Rectal smooth muscle tissue (tissue), 1 donor: Measurements from ENCODE around the gene ZNF277.

ENCODE experiments used
- H3K27ac ChIP-seq: one replicate; pipeline ENCODE4 v1.7.0; 2013; ENCODE audit warnings: low read depth, low read length, inconsistent platforms
- H3K27me3 ChIP-seq: one replicate; pipeline ENCODE4 v1.7.0; 2013; ENCODE audit warnings: low read length; ENCODE audit not compliant: control insufficient read depth, insufficient read depth
- H3K36me3 ChIP-seq: one replicate; pipeline ENCODE4 v1.7.0; 2013; ENCODE audit warnings: low read length; ENCODE audit not compliant: control insufficient read depth, insufficient read depth
- H3K4me1 ChIP-seq: one replicate; pipeline ENCODE4 v1.7.0; 2013; ENCODE audit warnings: low read length; ENCODE audit not compliant: control insufficient read depth, insufficient read depth
- H3K4me3 ChIP-seq: one replicate; pipeline ENCODE4 v1.7.0; 2013; ENCODE audit warnings: low read length
- H3K9ac ChIP-seq: one replicate; pipeline ENCODE4 v1.7.0; 2013; ENCODE audit warnings: low read length

ZNF277 gene

GRCh38 chr7:112360681-112361080, 154.2 kb downstream of the ZNF277 start:
- Histone ChIP-seq H3K36me3 (no peaks in the 10 kb centered on the region), H3K27ac (no peak overlapping the region), H3K4me3 (no peak overlapping the region)

GRCh38 chr7:112361154-112361553, 154.7 kb downstream of the ZNF277 start:
- Histone ChIP-seq H3K27me3 (no peaks in the 10 kb centered on the region), H3K27ac (no peak overlapping the region), H3K36me3 (no peaks in the 10 kb centered on the region), H3K4me3 (no peak overlapping the region), H3K4me1 (no peaks in the 10 kb centered on the region), H3K9ac (no peak overlapping the region)

More at GRCh38 chr7:112360681-112361080, 154.2 kb downstream of the ZNF277 start:
- Histone ChIP-seq H3K9ac (no peak overlapping the region), H3K27me3 (no peaks in the 10 kb centered on the region), H3K4me1 (no peaks in the 10 kb centered on the region)

GRCh38 chr7:112362053-112362650, 155.7 kb downstream of the ZNF277 start:
- no peak overlapping the region for H3K27ac ChIP-seq
- H3K4me1 ChIP-seq: no peaks in the 10 kb centered on the region
- H3K36me3 ChIP-seq: no peaks in the 10 kb centered on the region
- H3K27me3 ChIP-seq: no peaks in the 10 kb centered on the region
- no peak overlapping the region for H3K4me3 ChIP-seq
- no peak overlapping the region for H3K9ac ChIP-seq

- H3K9ac ChIP-seq: no peak overlapping the region
- no peaks in the 10 kb centered on the region for H3K27me3 ChIP-seq
- H3K36me3 ChIP-seq: no peaks in the 10 kb centered on the region
- H3K4me1 ChIP-seq: no peaks in the 10 kb centered on the region
- H3K27ac ChIP-seq: no peak overlapping the region
- no peak overlapping the region for H3K4me3 ChIP-seq
Observed at GRCh38 chr7:112362731-112363131, 156.2 kb downstream of the ZNF277 start.

GRCh38 chr7:112364388-112364787, 157.9 kb downstream of the ZNF277 start:
- H3K36me3 ChIP-seq: no peaks in the 10 kb centered on the region
- no peak overlapping the region for H3K27ac ChIP-seq
- H3K27me3 ChIP-seq: no peaks in the 10 kb centered on the region
- no peaks in the 10 kb centered on the region for H3K4me1 ChIP-seq
- H3K9ac ChIP-seq: no peak overlapping the region
- H3K4me3 ChIP-seq: no peak overlapping the region

GRCh38 chr7:112365551-112365950, 159.1 kb downstream of the ZNF277 start:
- Histone ChIP-seq H3K36me3 (no peaks in the 10 kb centered on the region), H3K27me3 (no peaks in the 10 kb centered on the region), H3K4me1 (no peaks in the 10 kb centered on the region), H3K9ac (no peak overlapping the region), H3K4me3 (no peak overlapping the region), H3K27ac (no peak overlapping the region)

- no peak overlapping the region for H3K4me3 ChIP-seq
- no peak overlapping the region for H3K27ac ChIP-seq
- H3K9ac ChIP-seq: no peak overlapping the region
- no peaks in the 10 kb centered on the region for H3K27me3 ChIP-seq
- H3K36me3 ChIP-seq: no peaks in the 10 kb centered on the region
- H3K4me1 ChIP-seq: no peaks in the 10 kb centered on the region
Observed at GRCh38 chr7:112366886-112367285, 160.4 kb downstream of the ZNF277 start.

GRCh38 chr7:112370436-112370835, 163.9 kb downstream of the ZNF277 start:
- Histone ChIP-seq H3K27me3 (no peaks in the 10 kb centered on the region), H3K36me3 (no peaks in the 10 kb centered on the region), H3K4me3 (no peak overlapping the region), H3K4me1 (no peaks in the 10 kb centered on the region), H3K9ac (no peak overlapping the region), H3K27ac (no peak overlapping the region)

GRCh38 chr7:112371701-112372100, 165.2 kb downstream of the ZNF277 start:
- no peaks in the 10 kb centered on the region for H3K36me3 ChIP-seq
- no peak overlapping the region for H3K4me3 ChIP-seq
- H3K4me1 ChIP-seq: no peaks in the 10 kb centered on the region
- no peaks in the 10 kb centered on the region for H3K27me3 ChIP-seq
- no peak overlapping the region for H3K27ac ChIP-seq
- H3K9ac ChIP-seq: no peak overlapping the region

- Histone ChIP-seq H3K9ac (no peak overlapping the region), H3K4me3 (no peak overlapping the region), H3K36me3 (no peaks in the 10 kb centered on the region), H3K27me3 (no peaks in the 10 kb centered on the region), H3K4me1 (no peaks in the 10 kb centered on the region), H3K27ac (no peak overlapping the region)
Observed at GRCh38 chr7:112372101-112372500, 165.6 kb downstream of the ZNF277 start.

- Histone ChIP-seq H3K27ac (no peak overlapping the region), H3K4me1 (no peaks in the 10 kb centered on the region), H3K9ac (no peak overlapping the region), H3K27me3 (no peaks in the 10 kb centered on the region), H3K36me3 (no peaks in the 10 kb centered on the region), H3K4me3 (no peak overlapping the region)
Observed at GRCh38 chr7:112377593-112377992, 171.1 kb downstream of the ZNF277 start.

- Histone ChIP-seq H3K4me3 (no peak overlapping the region), H3K27me3 (no peaks in the 10 kb centered on the region), H3K9ac (no peak overlapping the region), H3K4me1 (no peaks in the 10 kb centered on the region), H3K27ac (no peak overlapping the region), H3K36me3 (no peaks in the 10 kb centered on the region)
Observed at GRCh38 chr7:112381311-112382091, 175.0 kb downstream of the ZNF277 start.
